Brain microvascular endothelial cell (primary cell): ENCODE data around the gene ABCC4.
A peak's percentile ranks its signal among the peaks of the same experiment; 100 is the strongest.
"Not testable (repeated sequence)": the region's sequence is repeated elsewhere in the genome, so short reads cannot be mapped to it uniquely, and the experiment has no call there.

Experiments
- DNase-seq: peaks from one replicate; pipeline ENCODE4 v3.0.0-alpha.2; 2020
- H3K27ac ChIP-seq: fragments of 250-450 bp; sonication (Bioruptor Pico); 2 replicates; pipeline ENCODE4 v1.5.1; 2020; ENCODE audit warnings: mild to moderate bottlenecking, moderate library complexity
- H3K27me3 ChIP-seq: fragments of 250-450 bp; sonication (Bioruptor Pico); replicated peaks from 2 replicates; pipeline ENCODE4 v1.5.1; 2020; ENCODE audit warnings: mild to moderate bottlenecking
- H3K36me3 ChIP-seq: fragments of 250-450 bp; sonication (Bioruptor Pico); replicated peaks from 2 replicates; pipeline ENCODE4 v1.5.1; 2020; ENCODE audit warnings: mild to moderate bottlenecking
- H3K4me3 ChIP-seq: 2 replicates; pipeline ENCODE4 v1.5.1; 2011; ENCODE audit warnings: low read depth, mild to moderate bottlenecking, control low read depth, low read length, moderate library complexity
- CTCF ChIP-seq: IDR thresholded peaks from 2 replicates; pipeline ENCODE4 v1.5.1; 2011; ENCODE audit warnings: low read depth, mild to moderate bottlenecking, moderate library complexity, low read length, control low read depth, inconsistent platforms; ENCODE audit errors: missing control alignments
- in situ Hi-C: cut with HindIII; loops from 2 replicates; pipeline ENCODE4 v1.10.0; 2017; ENCODE audit warnings: low sequenced_read_pairs, low pct_ligation_motif_present

ABCC4 gene

DNA sequence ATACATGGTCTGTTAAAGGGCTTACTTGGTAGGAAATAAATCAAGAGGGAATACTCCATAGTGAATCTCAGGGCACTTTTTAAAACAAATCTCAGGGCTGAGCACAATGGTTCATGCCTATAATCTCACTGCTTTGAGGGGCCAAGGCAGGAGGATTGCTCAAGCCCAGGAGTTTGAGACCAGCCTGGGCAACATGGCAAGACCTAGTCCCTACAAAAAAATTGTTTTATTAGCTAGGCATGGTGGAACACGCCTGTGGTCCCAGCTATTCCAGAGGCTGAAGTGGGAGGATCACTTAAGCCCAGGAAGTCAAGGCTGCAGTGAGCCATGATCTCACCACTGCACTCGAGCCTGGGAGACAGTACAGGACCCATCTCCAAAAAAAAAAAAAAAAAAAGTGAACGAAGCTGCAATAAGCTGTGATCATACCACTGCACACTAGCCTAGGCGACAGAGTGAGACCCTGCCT lies 25.2 kb downstream of the ABCC4 start:
- in situ Hi-C loops = no loop called here
- no peak overlapping the region for H3K27ac ChIP-seq

DNA sequence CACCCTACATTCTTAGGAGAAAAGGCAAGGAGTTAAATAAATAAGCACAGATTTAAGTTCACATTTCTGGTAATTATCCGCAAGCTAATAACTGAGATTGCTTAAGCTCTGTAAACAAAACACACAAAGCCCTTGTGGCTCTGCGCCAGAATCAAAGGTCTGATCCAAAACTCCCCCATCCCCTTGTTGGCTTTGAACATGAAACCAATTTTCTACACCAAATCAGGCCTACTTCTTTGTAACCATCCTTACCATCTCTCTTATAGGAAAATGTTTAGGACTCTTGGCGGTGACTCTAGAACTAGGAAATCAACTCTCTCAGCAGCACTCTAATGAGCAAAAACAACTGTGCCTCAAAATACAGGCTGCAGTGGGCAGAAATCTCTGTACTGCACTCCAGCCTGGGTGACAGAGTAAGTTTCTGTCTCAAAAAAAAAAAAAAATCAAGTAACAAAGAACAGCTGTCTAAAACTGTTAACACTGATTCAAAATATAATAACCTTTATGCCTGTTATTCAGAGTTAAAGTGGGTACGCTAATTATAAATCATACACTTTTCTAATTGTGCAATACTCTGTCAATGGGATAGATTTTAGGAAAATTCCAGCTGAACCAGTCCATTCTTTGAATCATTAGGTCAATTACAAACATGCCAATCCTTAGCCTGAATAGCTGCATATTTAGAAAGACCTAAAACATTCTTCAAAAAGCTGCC lies 25.8 kb downstream of the ABCC4 start:
- Histone ChIP-seq H3K27ac (no peak overlapping the region), H3K27me3 (no peaks in the 10 kb centered on the region), H3K36me3 (no peaks in the 10 kb centered on the region), H3K4me3 (no peak overlapping the region)
- TF ChIP-seq CTCF = no peak
- no peak for DNase-seq
- in situ Hi-C loops = no loop called here

More for the DNA sequence above, 25.2 kb downstream of the ABCC4 start:
- Histone ChIP-seq H3K27me3 (no peaks in the 10 kb centered on the region), H3K36me3 (no peaks in the 10 kb centered on the region), H3K4me3 (no peak overlapping the region)
- no peak for TF ChIP-seq CTCF
- DNase-seq = no peak

GRCh38 chr13:95273592-95274132 lies 27.6 kb downstream of the ABCC4 start:
- H3K36me3 ChIP-seq, H3K27me3 ChIP-seq, DNase-seq, in situ Hi-C loops, H3K27ac ChIP-seq, H3K4me3 ChIP-seq: not testable (repeated sequence)

DNA sequence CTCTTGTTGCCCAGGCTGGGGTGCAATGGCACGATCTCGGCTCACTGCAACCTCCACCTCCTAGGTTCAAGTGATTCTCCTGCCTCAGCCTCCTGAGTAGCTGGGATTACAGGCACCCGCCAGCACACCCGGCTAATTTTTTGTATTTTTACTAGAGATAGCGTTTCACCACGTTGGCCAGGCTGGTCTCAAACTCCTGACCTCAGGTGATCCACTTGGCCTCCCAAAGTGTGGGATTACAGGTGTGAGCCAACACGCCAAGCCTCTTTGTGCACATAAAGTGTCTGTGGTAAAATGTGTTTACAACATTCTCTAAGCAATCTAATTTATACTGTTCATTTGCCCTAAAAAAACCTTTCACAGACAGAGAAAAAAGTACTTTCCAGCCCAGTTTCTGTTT lies 29.2 kb downstream of the ABCC4 start:
- H3K4me3 ChIP-seq, H3K27me3 ChIP-seq, in situ Hi-C loops, DNase-seq, H3K36me3 ChIP-seq: not testable (repeated sequence)
- H3K27ac ChIP-seq = peak overlapping the region; percentile 64

DNA sequence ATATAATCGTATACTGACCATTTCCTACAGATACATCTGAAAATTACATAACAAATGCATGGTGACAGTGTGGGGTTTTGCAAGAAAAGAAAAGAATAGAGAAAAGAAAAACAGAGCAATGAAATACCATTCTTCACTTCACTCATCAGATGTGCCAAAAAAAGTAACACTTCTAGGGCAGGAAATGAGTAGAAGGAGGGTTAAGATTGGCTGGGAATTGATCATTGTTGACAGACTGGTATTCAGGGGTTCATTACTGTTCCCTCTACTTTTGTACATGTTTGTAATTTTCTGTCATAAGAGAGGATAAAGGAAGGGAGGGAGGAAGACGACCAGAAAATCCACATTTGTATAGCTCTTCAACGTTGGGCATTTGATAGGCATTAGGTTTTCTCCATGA lies 31.5 kb downstream of the ABCC4 start:
- no peaks in the 10 kb centered on the region for H3K36me3 ChIP-seq
- no peak for TF ChIP-seq CTCF
- H3K27ac ChIP-seq = no peak overlapping the region
- in situ Hi-C loops = no loop called here
- no peak overlapping the region for H3K4me3 ChIP-seq
- no peak for DNase-seq
- no peaks in the 10 kb centered on the region for H3K27me3 ChIP-seq

GRCh38 chr13:95268343-95269065 lies 32.7 kb downstream of the ABCC4 start:
- H3K27me3 ChIP-seq, in situ Hi-C loops, DNase-seq, H3K36me3 ChIP-seq, H3K4me3 ChIP-seq: not testable (repeated sequence)
- H3K27ac ChIP-seq = peak overlapping the region; percentile 90

- Histone ChIP-seq H3K27me3 (no peaks in the 10 kb centered on the region), H3K27ac (peak overlapping the region; percentile 90), H3K4me3 (no peak overlapping the region), H3K36me3 (no peaks in the 10 kb centered on the region)
- DNase-seq = peak; percentile 93
- in situ Hi-C loops = no loop called here
- no peak for TF ChIP-seq CTCF
Measured at GRCh38 chr13:95267662-95268342, 33.4 kb downstream of the ABCC4 start.
